Measurements from ENCODE around the gene CENPM.

CENPM gene

GRCh38 chr22:41964112-41964491, 17.1 kb upstream of the CENPM start:
- TF ChIP-seq ZBTB7A (IDR thresholded peaks at IDR 0.05; ENCODE audit: low read depth), result no peak
- no peak for TF ChIP-seq USF1 (IDR thresholded peaks at IDR 0.05)
- TF ChIP-seq REST (IDR thresholded peaks at IDR 0.05; ENCODE audit: low read depth), result no peak
- TF ChIP-seq, protein P1, sequence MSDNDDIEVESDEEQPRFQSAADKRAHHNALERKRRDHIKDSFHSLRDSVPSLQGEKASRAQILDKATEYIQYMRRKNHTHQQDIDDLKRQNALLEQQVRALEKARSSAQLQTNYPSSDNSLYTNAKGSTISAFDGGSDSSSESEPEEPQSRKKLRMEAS (IDR thresholded peaks at IDR 0.05), result no peak
- no peak for TF ChIP-seq TAF1 (IDR thresholded peaks at IDR 0.05; ENCODE audit: low read depth)
- TF ChIP-seq CEBPB (IDR thresholded peaks at IDR 0.05), result no peak
- no peak for TF ChIP-seq NFIC (IDR thresholded peaks at IDR 0.05)
- no peak for TF ChIP-seq EP300 (IDR thresholded peaks at IDR 0.05; ENCODE audit: borderline replicate concordance)
- TF ChIP-seq YY1 (IDR thresholded peaks at IDR 0.05; ENCODE audit: low read depth), result no peak
- TF ChIP-seq FOXM1 (IDR thresholded peaks at IDR 0.05; ENCODE audit: borderline replicate concordance, low read depth), result no peak

- TF ChIP-seq TAF1 (IDR thresholded peaks at IDR 0.05; ENCODE audit: low read depth), result no peak
- TF ChIP-seq CEBPB (IDR thresholded peaks at IDR 0.05), result no peak
- TF ChIP-seq FOXM1 (IDR thresholded peaks at IDR 0.05; ENCODE audit: borderline replicate concordance, low read depth), result no peak
- no peak for TF ChIP-seq ZBTB7A (IDR thresholded peaks at IDR 0.05; ENCODE audit: low read depth)
- no peak for TF ChIP-seq EGR1 (IDR thresholded peaks at IDR 0.05)
- TF ChIP-seq REST (IDR thresholded peaks at IDR 0.05; ENCODE audit: low read depth), result no peak
- no peak for TF ChIP-seq RAD21 (IDR thresholded peaks at IDR 0.05; ENCODE audit: low read depth)
- TF ChIP-seq NFIC (IDR thresholded peaks at IDR 0.05), result no peak
Measured at GRCh38 chr22:41963453-41964111, 16.6 kb upstream of the CENPM start.

DNA sequence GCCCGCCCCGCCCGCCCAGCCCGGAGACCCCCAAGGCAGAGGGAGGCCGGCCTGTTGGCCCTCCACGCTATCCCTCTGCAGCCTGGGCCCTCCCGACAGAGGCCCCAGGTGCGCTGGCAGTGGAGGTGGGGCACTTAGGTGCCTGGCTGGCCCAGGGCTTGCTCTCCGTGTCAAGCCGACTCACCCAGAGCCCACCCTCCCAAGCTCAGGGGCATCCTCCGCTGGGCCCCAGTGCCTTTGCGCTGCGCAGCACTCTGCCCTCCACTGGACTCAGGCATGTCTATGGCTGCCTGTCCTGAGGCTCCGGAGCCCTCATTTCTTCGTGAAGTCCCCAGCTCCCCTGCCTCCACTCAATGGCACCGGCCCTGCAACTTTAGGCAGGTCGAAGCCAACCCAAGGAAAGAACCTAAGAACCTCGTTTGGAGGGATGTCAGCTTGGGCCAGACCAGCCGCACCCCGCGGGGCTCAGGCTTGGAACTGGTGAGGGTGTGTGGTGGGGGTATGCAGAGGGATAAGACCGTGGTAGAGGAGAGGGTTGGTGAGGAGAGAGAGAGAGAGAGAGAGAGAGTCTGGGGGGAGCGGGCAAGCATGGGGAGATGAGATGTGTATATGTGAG, 11.1 kb upstream of the CENPM start:
- no peak for TF ChIP-seq YY1 (IDR thresholded peaks at IDR 0.05; ENCODE audit: low read depth)
- TF ChIP-seq CEBPB (IDR thresholded peaks at IDR 0.05), result no peak
- no peak for TF ChIP-seq EP300 (IDR thresholded peaks at IDR 0.05; ENCODE audit: borderline replicate concordance)
- no peak for TF ChIP-seq EGR1 (IDR thresholded peaks at IDR 0.05)
- TF ChIP-seq FOXM1 (IDR thresholded peaks at IDR 0.05; ENCODE audit: borderline replicate concordance, low read depth), result no peak
- no peak for TF ChIP-seq TEAD4 (IDR thresholded peaks at IDR 0.05)
- TF ChIP-seq RAD21 (IDR thresholded peaks at IDR 0.05; ENCODE audit: low read depth), result no peak
- no peak for TF ChIP-seq CREB1 (IDR thresholded peaks at IDR 0.05; ENCODE audit: low read depth)
- TF ChIP-seq REST (IDR thresholded peaks at IDR 0.05; ENCODE audit: low read depth), result no peak
- TF ChIP-seq, protein P1 (IDR thresholded peaks at IDR 0.05), result no peak

- TF ChIP-seq TCF12 (IDR thresholded peaks at IDR 0.05; ENCODE audit: low read depth) (no peak), FOXM1 (IDR thresholded peaks at IDR 0.05; ENCODE audit: borderline replicate concordance, low read depth) (no peak), CREB1 (IDR thresholded peaks at IDR 0.05; ENCODE audit: low read depth) (no peak), CEBPB (IDR thresholded peaks at IDR 0.05) (no peak), RAD21 (IDR thresholded peaks at IDR 0.05; ENCODE audit: low read depth) (no peak), REST (IDR thresholded peaks at IDR 0.05; ENCODE audit: low read depth) (no peak), USF1 (IDR thresholded peaks at IDR 0.05) (no peak)
- TF ChIP-seq, protein P1 (IDR thresholded peaks at IDR 0.05), result no peak
Measured at GRCh38 chr22:41952713-41953112, 5.8 kb upstream of the CENPM start.
